RWPE1 (cell line): ENCODE results near the gene BMF.
A peak's percentile ranks its signal among the peaks of the same experiment; 100 is the strongest.
"Not testable (repeated sequence)": the region's sequence is repeated elsewhere in the genome, so short reads cannot be mapped to it uniquely, and the experiment has no call there.

Experiments
- CTCF ChIA-PET: fragments of 350-600 bp; sonication (Branson Sonifier 250); formaldehyde crosslinking; extraction: SDS; loops from one replicate; lab custom pipeline; 2021; lab: Yijun Ruan, JAX
- POLR2A ChIA-PET: fragments of 400-600 bp; formaldehyde crosslinking; extraction: SDS; loops from one replicate; lab custom pipeline; 2020; ENCODE audit warnings: antibody characterized with exemption; ENCODE audit not compliant: low non-redundant PET; lab: Yijun Ruan, JAX
- DNase-seq: peaks from one replicate; pipeline ENCODE4 v3.0.0; 2012; ENCODE audit warnings: low spot score
- H3K27ac ChIP-seq: fragments of 450-650 bp; 2 replicates; pipeline ENCODE4 v1.5.1; 2017
- TF ChIP-seq, protein P1 (sequence below): fragments of 450-650 bp; conservative IDR thresholded peaks from 2 replicates; pipeline ENCODE4 v1.5.1; 2017; ENCODE audit warnings: low read depth, mild to moderate bottlenecking

BMF gene

DNA sequence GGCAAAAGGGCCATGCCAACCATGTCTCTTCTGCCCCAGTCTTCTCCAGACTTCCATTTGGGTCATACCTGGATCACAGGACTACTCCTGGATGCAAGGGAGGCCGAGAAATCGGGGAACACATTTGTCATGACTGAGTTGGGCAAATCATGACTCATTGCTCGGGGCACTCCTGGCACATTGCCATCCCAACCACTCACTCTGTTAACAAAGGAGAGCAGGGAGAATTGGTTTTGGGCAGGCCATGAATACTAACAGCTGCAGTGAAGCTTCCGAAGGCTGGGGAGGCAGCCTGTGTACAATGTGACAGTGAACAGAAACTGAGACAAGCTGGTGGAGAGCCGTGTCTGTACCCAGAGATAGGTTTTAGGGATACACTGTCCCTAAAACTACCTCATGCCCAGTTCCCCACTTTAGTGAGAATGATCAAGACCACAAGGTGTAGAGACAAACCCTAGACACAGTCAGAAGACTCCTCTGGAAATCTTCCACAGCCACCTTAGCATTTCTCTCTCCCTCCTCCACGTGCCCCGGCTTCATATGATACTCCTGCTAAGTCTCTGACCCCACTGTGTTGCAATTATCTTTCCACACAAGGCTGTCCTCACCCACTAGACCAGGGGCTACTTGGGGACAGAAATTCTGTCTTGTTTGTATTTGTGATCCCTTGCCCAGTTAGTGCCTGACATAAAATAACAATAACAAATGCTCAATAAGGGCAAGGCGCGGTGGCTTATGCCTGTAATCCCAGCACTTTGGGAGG, 41.7 kb upstream of the BMF start:
- ChIA-PET POLR2A (no interaction called here), CTCF (interaction anchor here (0.6 kb wide), 1 partner anchor 43 kb away, joined by 3 read pairs; no protein-coding TSS in a partner anchor)
- TF ChIP-seq, protein P1, sequence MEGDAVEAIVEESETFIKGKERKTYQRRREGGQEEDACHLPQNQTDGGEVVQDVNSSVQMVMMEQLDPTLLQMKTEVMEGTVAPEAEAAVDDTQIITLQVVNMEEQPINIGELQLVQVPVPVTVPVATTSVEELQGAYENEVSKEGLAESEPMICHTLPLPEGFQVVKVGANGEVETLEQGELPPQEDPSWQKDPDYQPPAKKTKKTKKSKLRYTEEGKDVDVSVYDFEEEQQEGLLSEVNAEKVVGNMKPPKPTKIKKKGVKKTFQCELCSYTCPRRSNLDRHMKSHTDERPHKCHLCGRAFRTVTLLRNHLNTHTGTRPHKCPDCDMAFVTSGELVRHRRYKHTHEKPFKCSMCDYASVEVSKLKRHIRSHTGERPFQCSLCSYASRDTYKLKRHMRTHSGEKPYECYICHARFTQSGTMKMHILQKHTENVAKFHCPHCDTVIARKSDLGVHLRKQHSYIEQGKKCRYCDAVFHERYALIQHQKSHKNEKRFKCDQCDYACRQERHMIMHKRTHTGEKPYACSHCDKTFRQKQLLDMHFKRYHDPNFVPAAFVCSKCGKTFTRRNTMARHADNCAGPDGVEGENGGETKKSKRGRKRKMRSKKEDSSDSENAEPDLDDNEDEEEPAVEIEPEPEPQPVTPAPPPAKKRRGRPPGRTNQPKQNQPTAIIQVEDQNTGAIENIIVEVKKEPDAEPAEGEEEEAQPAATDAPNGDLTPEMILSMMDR: no peak
- peak overlapping the region; percentile 54 for H3K27ac ChIP-seq
- peak; percentile 88 for DNase-seq

DNA sequence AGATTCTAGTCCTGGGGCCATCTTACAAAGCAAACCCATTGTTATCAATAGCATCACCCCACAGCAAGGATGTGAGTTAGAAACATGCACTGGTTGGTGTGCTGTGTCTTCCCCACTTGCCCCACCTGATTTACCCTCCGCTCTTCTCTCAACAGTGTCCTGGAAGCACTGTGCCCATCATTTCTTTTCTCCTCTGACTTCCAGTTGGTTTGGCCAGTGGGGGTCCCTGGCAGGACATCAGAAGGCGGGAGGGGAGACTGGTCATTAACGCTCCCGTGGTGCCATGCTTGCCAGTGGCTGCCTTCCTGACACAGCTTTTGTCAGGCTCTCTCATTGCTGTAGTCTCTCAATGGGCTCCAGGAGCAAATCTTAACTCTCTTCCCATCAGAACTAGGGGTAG, 40.7 kb upstream of the BMF start:
- H3K27ac ChIP-seq: no peak overlapping the region
- ChIA-PET CTCF (no interaction called here), POLR2A (no interaction called here)
- no peak for DNase-seq
- TF ChIP-seq, protein P1: no peak

DNA sequence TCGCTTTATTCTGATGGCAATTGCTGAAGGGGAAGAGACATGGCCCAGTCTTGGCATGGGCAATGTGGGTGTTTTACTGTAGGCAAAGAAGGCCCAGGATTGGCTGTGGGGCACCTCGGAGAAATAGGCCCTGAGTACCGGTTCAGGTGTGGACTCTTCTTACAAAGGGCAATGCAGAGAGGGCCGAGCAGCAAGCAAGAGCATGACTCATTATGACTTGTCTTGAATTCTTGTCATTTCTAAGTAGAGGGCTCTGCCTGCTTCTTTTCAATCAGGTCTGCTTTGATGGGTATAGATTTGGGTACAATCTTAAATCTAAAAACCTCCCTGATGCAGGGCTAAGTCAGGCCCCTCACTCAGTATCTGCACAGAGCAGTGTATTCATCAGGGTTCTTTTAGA, 37.4 kb upstream of the BMF start:
- ChIA-PET POLR2A (no interaction called here), CTCF (no interaction called here)
- TF ChIP-seq, protein P1: no peak
- DNase-seq: peak; percentile 70
- no peak overlapping the region for H3K27ac ChIP-seq

DNA sequence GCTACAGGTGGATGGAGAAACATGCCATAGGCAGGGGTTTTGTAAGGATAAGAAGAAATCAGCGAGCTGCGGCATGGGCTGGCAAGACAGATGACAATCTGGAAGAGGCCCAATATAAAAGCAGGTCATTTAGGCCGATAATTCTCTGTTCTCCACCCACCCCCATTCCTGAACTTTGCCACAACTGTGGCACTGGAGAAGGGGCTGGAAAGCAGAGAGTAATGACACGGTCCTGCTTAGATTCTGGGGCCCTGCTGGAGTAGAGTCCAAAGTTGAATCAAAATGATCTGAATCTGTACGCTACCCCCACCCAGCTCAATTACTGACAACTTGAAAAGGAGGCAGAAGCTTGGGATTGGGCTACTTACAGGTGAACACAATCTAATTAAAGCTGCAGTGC, 33.7 kb upstream of the BMF start:
- CTCF ChIA-PET: interaction anchor here (0.7 kb wide), 1 partner anchor 104 kb away, joined by 3 read pairs; no protein-coding TSS in a partner anchor
- no peak overlapping the region for H3K27ac ChIP-seq
- TF ChIP-seq, protein P1: no peak
- no peak for DNase-seq
- POLR2A ChIA-PET: no interaction called here

DNA sequence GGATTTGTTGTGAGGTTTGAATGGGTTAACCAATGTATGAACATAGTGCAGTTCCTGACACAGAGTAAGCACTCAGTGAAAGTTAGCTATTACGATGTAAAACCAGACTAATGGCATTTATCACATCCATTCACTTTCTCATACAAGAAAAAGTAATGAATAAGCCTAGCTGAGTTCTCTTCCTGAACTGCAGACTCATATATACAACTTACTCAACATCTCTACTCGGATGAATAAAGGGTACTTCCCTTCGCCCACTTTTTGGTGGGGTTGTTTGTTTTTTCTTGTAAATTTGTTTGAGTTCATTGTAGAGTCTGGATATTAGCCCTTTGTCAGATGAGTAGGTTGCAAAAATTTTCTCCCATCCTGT, 29.5 kb upstream of the BMF start:
- POLR2A ChIA-PET, CTCF ChIA-PET, H3K27ac ChIP-seq, DNase-seq: not testable (repeated sequence)

DNA sequence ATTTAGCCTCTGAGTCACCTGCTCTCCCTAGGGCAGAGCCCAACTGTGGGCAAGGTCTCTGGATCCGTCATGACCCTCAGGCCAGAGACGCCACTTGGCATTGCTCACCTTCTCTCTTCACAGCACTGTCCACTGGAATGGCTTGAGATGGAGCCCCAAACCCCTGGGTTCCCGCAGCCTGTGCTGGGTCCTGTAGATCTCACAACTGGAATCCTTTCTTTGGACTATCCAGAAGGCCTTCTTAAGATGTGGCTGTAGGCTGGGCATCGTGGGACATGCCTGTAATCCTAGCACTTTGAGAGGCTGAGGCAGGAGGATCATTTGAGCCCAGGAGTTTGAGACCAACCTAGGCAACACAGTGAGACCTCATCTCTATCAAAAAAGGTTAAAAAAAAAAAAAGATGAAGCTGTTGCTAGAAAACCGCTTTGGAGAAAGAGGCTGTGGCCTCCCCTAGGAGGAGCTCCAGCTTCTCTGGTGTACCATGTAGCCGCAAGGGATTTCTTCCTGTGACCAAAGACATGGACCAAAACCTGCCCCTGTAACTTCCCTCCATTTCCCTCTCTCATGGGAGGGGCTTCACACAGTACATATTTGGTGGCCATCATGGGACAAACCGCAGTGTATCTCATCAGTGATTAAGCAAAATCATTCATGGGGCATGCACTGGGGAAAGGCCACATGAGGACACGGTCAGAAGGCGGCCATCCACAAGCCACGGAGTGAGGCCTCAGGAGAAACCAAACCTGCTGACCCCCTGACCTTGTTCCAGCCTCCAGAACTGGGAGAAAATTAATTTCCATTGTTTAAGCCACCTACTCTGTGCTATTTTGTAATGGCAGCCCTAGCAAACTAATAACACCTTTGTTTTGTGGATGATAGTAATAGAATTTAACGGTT, 28.9 kb upstream of the BMF start:
- DNase-seq: no peak
- POLR2A ChIA-PET: no interaction called here

More for the DNA sequence above, 28.9 kb upstream of the BMF start:
- no peak overlapping the region for H3K27ac ChIP-seq
- TF ChIP-seq, protein P1: no peak
- CTCF ChIA-PET: no interaction called here
